HTERT RPE-1 (cell line): ENCODE results near the gene LPP.

Experiments used
- in situ Hi-C: fragments of 300-500 bp; cut with MboI; formaldehyde crosslinking; loops from 4 replicates; pipeline ENCODE4 v1.14.3; 2020; ENCODE audit warnings: low sequenced_read_pairs

Gene LPP

GRCh38 chr3:188296761-188297612 lies 143.0 kb downstream of the LPP start:
- in situ Hi-C loops: no loop called here

- in situ Hi-C loops: no loop called here
These were observed 144.6 kb downstream of the LPP start for GRCh38 chr3:188298585-188298984.

GRCh38 chr3:188299068-188299467 lies 145.1 kb downstream of the LPP start:
- in situ Hi-C loops: no loop called here

GRCh38 chr3:188299708-188300107 lies 145.8 kb downstream of the LPP start:
- in situ Hi-C loops: no loop called here

- in situ Hi-C loops: no loop called here
These were observed 147.2 kb downstream of the LPP start for GRCh38 chr3:188301147-188301546.

GRCh38 chr3:188303286-188303799 lies 149.4 kb downstream of the LPP start:
- in situ Hi-C loops: no loop called here

- in situ Hi-C loops: no loop called here
These were observed 149.9 kb downstream of the LPP start for GRCh38 chr3:188303823-188304222.

- in situ Hi-C loops: no loop called here
These were observed 150.5 kb downstream of the LPP start for GRCh38 chr3:188304501-188304900.

GRCh38 chr3:188305220-188305619 lies 151.3 kb downstream of the LPP start:
- in situ Hi-C loops: no loop called here

- in situ Hi-C loops: no loop called here
These were observed 152.6 kb downstream of the LPP start for GRCh38 chr3:188306435-188307005.

GRCh38 chr3:188309437-188310269 lies 155.7 kb downstream of the LPP start:
- in situ Hi-C loops: no loop called here

- in situ Hi-C loops: no loop called here
These were observed 156.3 kb downstream of the LPP start for GRCh38 chr3:188310270-188310710.

- in situ Hi-C loops: no loop called here
These were observed 161.6 kb downstream of the LPP start for GRCh38 chr3:188315553-188315952.

- in situ Hi-C loops: no loop called here
These were observed 162.2 kb downstream of the LPP start for GRCh38 chr3:188316021-188316722.

- in situ Hi-C loops: no loop called here
These were observed 162.7 kb downstream of the LPP start for GRCh38 chr3:188316723-188317070.

- in situ Hi-C loops: no loop called here
These were observed 165.6 kb downstream of the LPP start for GRCh38 chr3:188319569-188319968.

GRCh38 chr3:188320757-188321156 lies 166.8 kb downstream of the LPP start:
- in situ Hi-C loops: no loop called here

- in situ Hi-C loops: no loop called here
These were observed 167.3 kb downstream of the LPP start for GRCh38 chr3:188321258-188321657.

GRCh38 chr3:188322135-188322887 lies 168.4 kb downstream of the LPP start:
- in situ Hi-C loops: no loop called here
